Measurements from ENCODE around the gene NUDT7. TPM values are rescaled to one million over a fixed set of nuclear protein-coding genes. Genes with fewer than 3 reads are reported as not detected.

NUDT7 gene
- total RNA-seq, 1 experiment from 2014 or later = 5.2 TPM

DNA sequence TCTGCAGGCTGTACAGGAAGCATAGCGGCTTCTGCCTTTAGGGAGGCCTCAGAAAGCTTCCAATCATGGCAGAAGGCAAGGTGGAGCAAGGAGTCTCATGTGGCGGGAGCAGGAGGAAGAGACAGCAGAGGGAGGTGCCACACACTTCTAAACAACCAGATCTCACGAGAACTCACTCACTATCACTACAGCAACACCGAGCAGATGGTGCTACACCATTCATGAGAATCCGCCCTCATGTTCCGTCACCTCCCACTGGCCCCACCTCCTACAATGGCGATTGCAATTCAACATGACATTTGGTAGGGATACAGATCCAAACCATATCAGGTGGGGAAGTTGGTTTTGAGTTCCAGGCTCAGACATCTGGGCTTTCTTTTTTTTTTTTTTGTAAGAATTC is 31.9 kb upstream of the NUDT7 start:
- intact Hi-C loops (cut with micrococcal nuclease) = no loop called here
- H2AFZ ChIP-seq (ENCODE audit: low read depth, low read length, poor library complexity, severe bottlenecking) = no peak overlapping the region
- H4K20me1 ChIP-seq (ENCODE audit: insufficient read depth) = no peaks in the 10 kb centered on the region
- H3K27ac ChIP-seq (ENCODE audit: low read depth, low read length) = no peak overlapping the region
- H3K4me2 ChIP-seq (ENCODE audit: low read length) = no peak overlapping the region
- CTCF ChIA-PET = no interaction called here
- H3K9me3 ChIP-seq (ENCODE audit: control insufficient read depth in 1 of 2, insufficient read depth in 1 of 2, low read depth in 1 of 2, low read length in 2 of 2) = no peaks in the 10 kb centered on the region
- H3K27me3 ChIP-seq (ENCODE audit: insufficient read depth, low read length) = peaks cover 52% of the 10 kb centered on the region
- H3K9ac ChIP-seq (ENCODE audit: low read length) = no peak overlapping the region
- RAD21 ChIA-PET (ENCODE audit: low non-redundant PET in 1 of 2, low total read pairs in 2 of 2, uncharacterized antibody in 2 of 2, unreplicated experiment in 2 of 2) = no interaction called here
- H3K4me1 ChIP-seq (ENCODE audit: control insufficient read depth in 1 of 2, insufficient read depth in 2 of 2, low read length in 2 of 2) = no peaks in the 10 kb centered on the region
- TF ChIP-seq TCF7L2 (IDR thresholded peaks at IDR 0.05; ENCODE audit: borderline replicate concordance, extremely low read depth, insufficient read depth, insufficient read length) = no peak
- TF ChIP-seq EZH2 (IDR thresholded peaks at IDR 0.05) = no peak
- TF ChIP-seq, protein P1, sequence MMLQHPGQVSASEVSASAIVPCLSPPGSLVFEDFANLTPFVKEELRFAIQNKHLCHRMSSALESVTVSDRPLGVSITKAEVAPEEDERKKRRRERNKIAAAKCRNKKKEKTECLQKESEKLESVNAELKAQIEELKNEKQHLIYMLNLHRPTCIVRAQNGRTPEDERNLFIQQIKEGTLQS (IDR thresholded peaks at IDR 0.05) = no peak
- TF ChIP-seq POLR2A (IDR thresholded peaks at IDR 0.05; ENCODE audit: borderline replicate concordance, extremely low read depth, insufficient read depth, insufficient read length) = no peak
- no peak for TF ChIP-seq CEBPB (IDR thresholded peaks at IDR 0.05; ENCODE audit: low read depth)
- no peak for TF ChIP-seq CBX3 (IDR thresholded peaks at IDR 0.05; ENCODE audit: low read depth)
- no peak for TF ChIP-seq YY1 (IDR thresholded peaks at IDR 0.05; ENCODE audit: extremely low read depth, insufficient replicate concordance, low read depth, low read length)
- no peak for TF ChIP-seq EZH2phosphoT487 (IDR thresholded peaks at IDR 0.05; ENCODE audit: borderline replicate concordance)
- TF ChIP-seq, protein P2, sequence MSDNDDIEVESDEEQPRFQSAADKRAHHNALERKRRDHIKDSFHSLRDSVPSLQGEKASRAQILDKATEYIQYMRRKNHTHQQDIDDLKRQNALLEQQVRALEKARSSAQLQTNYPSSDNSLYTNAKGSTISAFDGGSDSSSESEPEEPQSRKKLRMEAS (IDR thresholded peaks at IDR 0.05) = no peak
- TF ChIP-seq ELF1 (IDR thresholded peaks at IDR 0.05; ENCODE audit: borderline replicate concordance, low read depth) = no peak
- no peak for TF ChIP-seq ZNF274 (IDR thresholded peaks at IDR 0.05; ENCODE audit: low read depth, low read length)
- no peak for TF ChIP-seq FOSL1 (IDR thresholded peaks at IDR 0.05; ENCODE audit: low read depth)
- TF ChIP-seq SP1 (IDR thresholded peaks at IDR 0.05; ENCODE audit: low read depth) = no peak
- TF ChIP-seq, protein P3, sequence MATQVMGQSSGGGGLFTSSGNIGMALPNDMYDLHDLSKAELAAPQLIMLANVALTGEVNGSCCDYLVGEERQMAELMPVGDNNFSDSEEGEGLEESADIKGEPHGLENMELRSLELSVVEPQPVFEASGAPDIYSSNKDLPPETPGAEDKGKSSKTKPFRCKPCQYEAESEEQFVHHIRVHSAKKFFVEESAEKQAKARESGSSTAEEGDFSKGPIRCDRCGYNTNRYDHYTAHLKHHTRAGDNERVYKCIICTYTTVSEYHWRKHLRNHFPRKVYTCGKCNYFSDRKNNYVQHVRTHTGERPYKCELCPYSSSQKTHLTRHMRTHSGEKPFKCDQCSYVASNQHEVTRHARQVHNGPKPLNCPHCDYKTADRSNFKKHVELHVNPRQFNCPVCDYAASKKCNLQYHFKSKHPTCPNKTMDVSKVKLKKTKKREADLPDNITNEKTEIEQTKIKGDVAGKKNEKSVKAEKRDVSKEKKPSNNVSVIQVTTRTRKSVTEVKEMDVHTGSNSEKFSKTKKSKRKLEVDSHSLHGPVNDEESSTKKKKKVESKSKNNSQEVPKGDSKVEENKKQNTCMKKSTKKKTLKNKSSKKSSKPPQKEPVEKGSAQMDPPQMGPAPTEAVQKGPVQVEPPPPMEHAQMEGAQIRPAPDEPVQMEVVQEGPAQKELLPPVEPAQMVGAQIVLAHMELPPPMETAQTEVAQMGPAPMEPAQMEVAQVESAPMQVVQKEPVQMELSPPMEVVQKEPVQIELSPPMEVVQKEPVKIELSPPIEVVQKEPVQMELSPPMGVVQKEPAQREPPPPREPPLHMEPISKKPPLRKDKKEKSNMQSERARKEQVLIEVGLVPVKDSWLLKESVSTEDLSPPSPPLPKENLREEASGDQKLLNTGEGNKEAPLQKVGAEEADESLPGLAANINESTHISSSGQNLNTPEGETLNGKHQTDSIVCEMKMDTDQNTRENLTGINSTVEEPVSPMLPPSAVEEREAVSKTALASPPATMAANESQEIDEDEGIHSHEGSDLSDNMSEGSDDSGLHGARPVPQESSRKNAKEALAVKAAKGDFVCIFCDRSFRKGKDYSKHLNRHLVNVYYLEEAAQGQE (IDR thresholded peaks at IDR 0.05; ENCODE audit: low read depth) = no peak
- no peak for TF ChIP-seq ZFX (IDR thresholded peaks at IDR 0.05)
- no peak for TF ChIP-seq POLR2AphosphoS5 (IDR thresholded peaks at IDR 0.05; ENCODE audit: low read depth, low read length)
- no peak for TF ChIP-seq JUND (IDR thresholded peaks at IDR 0.05)
- TF ChIP-seq SRF (IDR thresholded peaks at IDR 0.05; ENCODE audit: low read depth) = no peak
- no peak for TF ChIP-seq EGR1 (IDR thresholded peaks at IDR 0.05; ENCODE audit: low read depth)
- no peaks in the 10 kb centered on the region for H3K79me2 ChIP-seq (ENCODE audit: insufficient read depth, low read length)
- H3K9me2 ChIP-seq (ENCODE audit: insufficient read depth) = no peaks in the 10 kb centered on the region
- H3K36me3 ChIP-seq (ENCODE audit: control insufficient read depth in 1 of 2, insufficient read depth in 2 of 2, low read length in 2 of 2) = no peaks in the 10 kb centered on the region
- no TSS peak for BruUV-seq (replicated peaks)
- H3K4me3 ChIP-seq (replicated peaks in 1 of 2; ENCODE audit: low read depth in 1 of 2, low read length in 2 of 2) = no peak overlapping the region
- POLR2A ChIA-PET = no interaction called here
- no peak for DNase-seq (ENCODE audit: low read depth, low spot score)
- ATAC-seq = peak; percentile 44; the same call in 1 of the 2 replicates
